ENCODE measurements around the gene RAB18. TPM values are rescaled to one million over a fixed set of nuclear protein-coding genes. Genes with fewer than 3 reads are reported as not detected.
"Not testable (repeated sequence)": the region's sequence is repeated elsewhere in the genome, so short reads cannot be mapped to it uniquely, and the experiment has no call there.

Gene RAB18
- total and polyA plus RNA-seq, 11 donors = 28.4 to 145 (median 125) TPM

- WGBS, 4 donors = 44 to 50% (median 46%) methylated on average over 4 of the region's 4 CpGs
- ATAC-seq = no peak
- Histone ChIP-seq H3K27ac (peak overlapping the region in 11 of 12 donors; percentile 73 to 92 (median 86)), H3K4me3 (peak overlapping the region in 11 of 12 donors; percentile 68 to 98 (median 89)), H3K9me3 (no peaks in the 10 kb centered on the region), H3K27me3 (no peaks in the 10 kb centered on the region), H3K36me3 (peaks cover 0 to 6% (median 0%) of the 10 kb centered on the region in 9 donors), H3K4me1 (peaks cover 0 to 39% (median 27%) of the 10 kb centered on the region in 12 donors)
- intact Hi-C loops (cut with DNase I) = loop anchor here in 1 of 10 donors (10.0 kb wide), 1 partner anchor 259 kb away; the partner anchor contains the start of gene ACBD5
- no peak for TF ChIP-seq POLR2A (IDR thresholded peaks at IDR 0.05)
- TF ChIP-seq, protein P1, sequence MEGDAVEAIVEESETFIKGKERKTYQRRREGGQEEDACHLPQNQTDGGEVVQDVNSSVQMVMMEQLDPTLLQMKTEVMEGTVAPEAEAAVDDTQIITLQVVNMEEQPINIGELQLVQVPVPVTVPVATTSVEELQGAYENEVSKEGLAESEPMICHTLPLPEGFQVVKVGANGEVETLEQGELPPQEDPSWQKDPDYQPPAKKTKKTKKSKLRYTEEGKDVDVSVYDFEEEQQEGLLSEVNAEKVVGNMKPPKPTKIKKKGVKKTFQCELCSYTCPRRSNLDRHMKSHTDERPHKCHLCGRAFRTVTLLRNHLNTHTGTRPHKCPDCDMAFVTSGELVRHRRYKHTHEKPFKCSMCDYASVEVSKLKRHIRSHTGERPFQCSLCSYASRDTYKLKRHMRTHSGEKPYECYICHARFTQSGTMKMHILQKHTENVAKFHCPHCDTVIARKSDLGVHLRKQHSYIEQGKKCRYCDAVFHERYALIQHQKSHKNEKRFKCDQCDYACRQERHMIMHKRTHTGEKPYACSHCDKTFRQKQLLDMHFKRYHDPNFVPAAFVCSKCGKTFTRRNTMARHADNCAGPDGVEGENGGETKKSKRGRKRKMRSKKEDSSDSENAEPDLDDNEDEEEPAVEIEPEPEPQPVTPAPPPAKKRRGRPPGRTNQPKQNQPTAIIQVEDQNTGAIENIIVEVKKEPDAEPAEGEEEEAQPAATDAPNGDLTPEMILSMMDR (IDR thresholded peaks at IDR 0.05) = no peak
- DNase-seq = no peak
These were observed 552 bp upstream of the RAB18 start for GRCh38 chr10:27503498-27504006.

DNA sequence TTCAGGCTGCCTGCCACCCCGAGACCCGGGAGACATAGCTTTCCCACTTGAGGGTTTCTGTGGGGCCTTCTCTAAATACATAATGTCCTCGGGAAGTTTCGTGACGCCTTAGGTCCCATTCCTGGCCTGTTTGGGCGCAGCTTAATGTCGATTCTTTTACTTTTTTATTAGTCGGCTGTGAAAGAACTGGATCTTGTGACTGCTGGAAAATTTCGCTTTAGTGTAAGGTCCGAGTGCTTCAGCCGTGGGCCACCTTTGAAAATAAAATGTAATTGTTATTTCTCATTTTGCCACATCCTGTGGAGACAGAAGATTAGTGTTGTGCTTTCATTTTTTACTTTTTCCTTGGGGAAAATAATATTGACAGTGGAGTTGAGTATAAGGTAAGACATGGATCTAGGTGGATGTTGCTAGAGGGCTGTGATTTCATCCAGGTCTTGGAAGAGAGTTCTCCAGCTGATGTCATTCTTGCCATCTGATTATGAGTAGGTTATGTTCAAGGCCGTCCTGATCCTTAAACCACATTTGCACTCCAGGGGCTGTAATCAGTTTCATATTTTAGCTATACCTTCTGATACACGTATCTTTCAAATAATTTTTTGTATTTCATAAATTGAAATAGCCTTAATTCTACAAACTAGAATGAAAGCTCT, 830 bp downstream of the RAB18 start:
- ATAC-seq = no peak
- no peak for DNase-seq
- no peak for TF ChIP-seq POLR2A (IDR thresholded peaks at IDR 0.05)
- TF ChIP-seq, protein P1 (IDR thresholded peaks at IDR 0.05) = no peak
- no peaks in the 10 kb centered on the region for H3K27me3 ChIP-seq
- intact Hi-C loops (cut with DNase I) = loop anchor here in 1 of 10 donors (10.0 kb wide), 1 partner anchor 260 kb away; the partner anchor contains the start of gene ACBD5
- H3K4me3 ChIP-seq = peak overlapping the region; percentile 49 to 98 (median 89)
- peaks cover 0 to 10% (median 3%) of the 10 kb centered on the region in 9 donors for H3K36me3 ChIP-seq
- peaks cover 0 to 51% (median 33%) of the 10 kb centered on the region in 12 donors for H3K4me1 ChIP-seq
- peak overlapping the region; percentile 73 to 92 (median 86) for H3K27ac ChIP-seq
- H3K9me3 ChIP-seq = no peaks in the 10 kb centered on the region
- WGBS, 4 donors = 1 to 4% (median 2%) methylated on average over 11 to 13 of the region's 13 CpGs

DNA sequence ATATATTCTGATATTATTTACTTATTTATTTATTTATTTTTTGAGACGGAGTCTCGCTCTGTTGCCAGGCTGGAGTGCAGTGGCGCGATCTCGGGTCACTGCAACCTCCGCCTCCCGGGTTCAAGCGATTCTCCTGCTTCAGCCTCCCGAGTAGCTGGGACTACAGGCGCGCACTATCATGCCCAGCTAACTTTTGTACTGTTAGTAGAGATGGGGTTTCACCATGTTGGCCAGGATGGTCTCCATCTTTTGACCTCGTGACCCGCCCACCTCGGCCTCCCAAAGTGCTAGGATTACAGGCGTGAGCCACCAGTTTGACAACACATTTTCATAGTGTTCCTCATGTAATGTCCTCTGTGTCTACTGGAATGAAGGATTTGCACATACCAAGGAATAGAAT, 1.4 kb downstream of the RAB18 start:
- H3K27ac ChIP-seq = peak overlapping the region in 5 of 12 donors; percentile 86 to 92 (median 91)
- not testable (repeated sequence) for H3K9me3 ChIP-seq, H3K27me3 ChIP-seq, DNase-seq, ATAC-seq
- 89 to 93% (median 92%) methylated on average over 15 of the region's 15 CpGs for WGBS, 4 donors
- intact Hi-C loops (cut with DNase I) = loop anchor here in 1 of 10 donors (10.0 kb wide), 1 partner anchor 261 kb away; the partner anchor contains the start of gene ACBD5
- H3K4me1 ChIP-seq = peaks cover 0 to 53% (median 35%) of the 10 kb centered on the region in 12 donors
- H3K36me3 ChIP-seq = peaks cover 0 to 16% (median 9%) of the 10 kb centered on the region in 9 donors
- H3K4me3 ChIP-seq = peak overlapping the region in 11 of 12 donors; percentile 68 to 98 (median 89)

- peak overlapping the region in 3 of 12 donors; percentile 14 to 57 (median 23) for H3K27ac ChIP-seq
- peaks cover 0 to 56% (median 35%) of the 10 kb centered on the region in 12 donors for H3K4me1 ChIP-seq
These were observed 2.2 kb downstream of the RAB18 start for GRCh38 chr10:27506280-27506679.

More at GRCh38 chr10:27506280-27506679, 2.2 kb downstream of the RAB18 start:
- WGBS, 4 donors = 69 to 78% (median 70%) methylated on average over 4 of the region's 4 CpGs
- H3K36me3 ChIP-seq = peaks cover 0 to 23% (median 16%) of the 10 kb centered on the region in 9 donors
- DNase-seq = no peak
- no peaks in the 10 kb centered on the region for H3K27me3 ChIP-seq
- ATAC-seq = no peak
- TF ChIP-seq POLR2A (IDR thresholded peaks at IDR 0.05) = no peak
- TF ChIP-seq, protein P1 (IDR thresholded peaks at IDR 0.05) = no peak
- peak overlapping the region in 2 of 12 donors; percentile 2 to 90 for H3K4me3 ChIP-seq
- H3K9me3 ChIP-seq = no peaks in the 10 kb centered on the region
- intact Hi-C loops (cut with DNase I) = loop anchor here in 1 of 10 donors (10.0 kb wide), 1 partner anchor 261 kb away; the partner anchor contains the start of gene ACBD5
